Neuron (in vitro differentiated cells): Measurements from ENCODE around the gene ZNF275.
"Not testable (repeated sequence)": the region's sequence is repeated elsewhere in the genome, so short reads cannot be mapped to it uniquely, and the experiment has no call there.

Experiments
- H2AFZ ChIP-seq: one replicate; pipeline ENCODE4 v1.6.1; 2013; ENCODE audit warnings: low read depth, mild to moderate bottlenecking, inconsistent platforms, low read length, moderate library complexity
- H3K27me3 ChIP-seq: one replicate; pipeline ENCODE4 v1.6.1; 2013; ENCODE audit warnings: low read length; ENCODE audit not compliant: insufficient read depth
- H3K36me3 ChIP-seq: one replicate; pipeline ENCODE4 v1.6.1; 2013; ENCODE audit warnings: low read length; ENCODE audit not compliant: insufficient read depth
- H3K4me1 ChIP-seq: one replicate; pipeline ENCODE4 v1.6.1; 2013; ENCODE audit warnings: low read length; ENCODE audit not compliant: insufficient read depth
- H3K4me3 ChIP-seq: 2 replicates; pipeline ENCODE4 v1.5.1; 2013; ENCODE audit warnings: mild to moderate bottlenecking, low read length, moderate library complexity
- H3K9me3 ChIP-seq: one replicate; pipeline ENCODE4 v1.6.1; 2013; ENCODE audit warnings: low read length

Gene ZNF275

GRCh38 chrX:153307276-153308178 lies 26.4 kb upstream of the ZNF275 start:
- Histone ChIP-seq H3K27me3 (peaks cover 51% of the 10 kb centered on the region), H3K9me3 (no peaks in the 10 kb centered on the region), H3K4me3 (no peak overlapping the region), H3K36me3 (no peaks in the 10 kb centered on the region), H2AFZ (no peak overlapping the region), H3K4me1 (peaks cover 3% of the 10 kb centered on the region)

- Histone ChIP-seq H3K4me1 (peaks cover 3% of the 10 kb centered on the region), H3K27me3 (peaks cover 28% of the 10 kb centered on the region), H3K9me3 (no peaks in the 10 kb centered on the region), H3K4me3 (no peak overlapping the region), H3K36me3 (no peaks in the 10 kb centered on the region), H2AFZ (no peak overlapping the region)
These were observed 23.1 kb upstream of the ZNF275 start for GRCh38 chrX:153310901-153311300.

DNA sequence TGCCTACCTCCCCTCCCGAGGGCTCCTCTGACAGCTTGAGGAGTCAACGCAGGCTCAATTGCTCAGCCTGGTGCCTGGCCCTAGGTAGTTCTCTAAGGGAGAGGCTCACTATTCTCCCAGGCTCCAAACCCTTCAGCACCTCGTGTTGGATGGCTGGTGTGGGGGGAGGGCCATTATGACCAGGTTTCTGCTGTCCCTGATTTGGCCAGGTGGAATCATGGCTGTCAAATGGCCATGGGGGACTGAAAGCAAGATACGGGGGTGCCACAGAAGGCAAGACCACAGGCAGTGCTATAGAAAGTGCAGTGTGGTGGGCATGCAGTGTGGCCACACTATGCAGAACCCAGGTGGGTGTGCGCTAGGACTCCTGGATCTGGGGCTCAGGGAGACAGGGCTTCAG lies 21.9 kb upstream of the ZNF275 start:
- peaks cover 3% of the 10 kb centered on the region for H3K4me1 ChIP-seq
- no peaks in the 10 kb centered on the region for H3K36me3 ChIP-seq

DNA sequence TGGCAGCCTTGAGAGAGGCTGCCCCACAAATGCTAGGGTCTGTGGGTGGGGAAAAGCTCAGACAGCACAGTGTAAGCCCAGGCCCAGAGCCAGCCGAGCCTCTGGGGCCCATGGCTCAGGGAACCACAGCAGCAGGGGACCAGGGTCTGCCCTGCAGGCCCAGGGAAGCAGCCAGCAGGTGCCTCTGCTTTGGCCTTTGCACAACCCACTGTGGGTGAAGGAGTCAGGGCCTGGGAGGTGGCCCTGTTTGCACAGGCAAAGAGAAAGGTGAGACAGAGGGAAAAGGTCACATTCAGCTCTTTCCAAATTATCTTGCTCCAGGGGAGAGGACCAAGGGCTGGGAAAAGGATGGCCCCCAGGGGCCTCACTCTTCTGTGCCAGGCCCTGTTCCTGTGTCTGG lies 21.1 kb upstream of the ZNF275 start:
- H3K4me1 ChIP-seq, result peaks cover 3% of the 10 kb centered on the region
- H3K27me3 ChIP-seq, result peaks cover 19% of the 10 kb centered on the region
- no peaks in the 10 kb centered on the region for H3K9me3 ChIP-seq
- H3K36me3 ChIP-seq, result no peaks in the 10 kb centered on the region
- H3K4me3 ChIP-seq, result no peak overlapping the region
- no peak overlapping the region for H2AFZ ChIP-seq

More for the DNA sequence above, 21.9 kb upstream of the ZNF275 start:
- H3K27me3 ChIP-seq, result peaks cover 25% of the 10 kb centered on the region
- no peak overlapping the region for H3K4me3 ChIP-seq
- H3K9me3 ChIP-seq, result no peaks in the 10 kb centered on the region
- H2AFZ ChIP-seq, result no peak overlapping the region

- Histone ChIP-seq H3K36me3 (no peaks in the 10 kb centered on the region), H2AFZ (no peak overlapping the region), H3K27me3 (peaks cover 28% of the 10 kb centered on the region), H3K9me3 (no peaks in the 10 kb centered on the region), H3K4me3 (no peak overlapping the region), H3K4me1 (no peaks in the 10 kb centered on the region)
These were observed 16.6 kb upstream of the ZNF275 start for GRCh38 chrX:153317306-153317705.

DNA sequence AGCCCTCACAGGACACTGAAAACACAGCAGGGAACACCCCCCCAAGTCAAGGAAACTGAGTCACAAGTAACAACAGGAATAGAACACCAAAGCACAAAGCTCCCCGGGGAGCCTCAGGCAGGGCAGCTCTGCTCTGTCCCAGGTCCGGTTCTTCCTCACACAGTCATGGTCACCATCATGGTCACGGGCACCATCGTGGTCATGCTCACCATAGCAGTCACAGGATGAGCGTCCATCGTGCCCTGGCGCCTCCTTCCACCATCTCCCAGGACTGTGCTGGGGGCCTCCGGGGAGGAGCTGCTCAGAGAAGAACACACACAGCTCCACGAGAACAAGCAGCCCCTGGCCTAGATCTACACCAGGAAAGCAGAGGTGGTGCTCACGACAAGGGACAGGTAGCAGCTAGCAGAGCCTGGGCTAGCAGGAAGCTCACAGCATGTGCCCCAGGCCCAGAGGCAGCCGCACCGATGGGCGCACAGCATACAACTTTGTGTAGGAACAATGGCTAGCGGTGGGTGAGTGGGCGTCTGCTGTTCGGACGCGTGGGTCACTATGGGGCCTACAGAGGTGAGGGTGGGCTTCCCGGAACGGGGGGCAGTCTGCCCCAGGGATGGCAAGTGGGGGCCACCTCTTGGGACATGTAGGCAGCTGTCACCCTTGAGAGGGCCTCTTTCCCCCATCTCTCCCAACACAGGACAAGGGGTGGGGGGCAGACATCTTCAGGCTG lies 15.8 kb upstream of the ZNF275 start:
- Histone ChIP-seq H3K9me3 (no peaks in the 10 kb centered on the region), H3K4me1 (no peaks in the 10 kb centered on the region), H2AFZ (no peak overlapping the region), H3K27me3 (peaks cover 27% of the 10 kb centered on the region), H3K36me3 (no peaks in the 10 kb centered on the region), H3K4me3 (no peak overlapping the region)

- Histone ChIP-seq H3K4me3 (no peak overlapping the region), H3K4me1 (no peaks in the 10 kb centered on the region), H3K9me3 (no peaks in the 10 kb centered on the region), H2AFZ (no peak overlapping the region), H3K36me3 (no peaks in the 10 kb centered on the region), H3K27me3 (peaks cover 27% of the 10 kb centered on the region)
These were observed 15.1 kb upstream of the ZNF275 start for GRCh38 chrX:153318811-153319210.

GRCh38 chrX:153319295-153320046 lies 14.5 kb upstream of the ZNF275 start:
- H3K4me3 ChIP-seq, result no peak overlapping the region
- H3K36me3 ChIP-seq, result no peaks in the 10 kb centered on the region
- no peak overlapping the region for H2AFZ ChIP-seq
- no peaks in the 10 kb centered on the region for H3K4me1 ChIP-seq
- no peaks in the 10 kb centered on the region for H3K9me3 ChIP-seq
- H3K27me3 ChIP-seq, result peaks cover 27% of the 10 kb centered on the region

GRCh38 chrX:153320047-153320443 lies 13.9 kb upstream of the ZNF275 start:
- H3K4me1 ChIP-seq, H3K36me3 ChIP-seq, H3K4me3 ChIP-seq, H3K9me3 ChIP-seq, H2AFZ ChIP-seq: not testable (repeated sequence)
- H3K27me3 ChIP-seq, result peaks cover 27% of the 10 kb centered on the region

DNA sequence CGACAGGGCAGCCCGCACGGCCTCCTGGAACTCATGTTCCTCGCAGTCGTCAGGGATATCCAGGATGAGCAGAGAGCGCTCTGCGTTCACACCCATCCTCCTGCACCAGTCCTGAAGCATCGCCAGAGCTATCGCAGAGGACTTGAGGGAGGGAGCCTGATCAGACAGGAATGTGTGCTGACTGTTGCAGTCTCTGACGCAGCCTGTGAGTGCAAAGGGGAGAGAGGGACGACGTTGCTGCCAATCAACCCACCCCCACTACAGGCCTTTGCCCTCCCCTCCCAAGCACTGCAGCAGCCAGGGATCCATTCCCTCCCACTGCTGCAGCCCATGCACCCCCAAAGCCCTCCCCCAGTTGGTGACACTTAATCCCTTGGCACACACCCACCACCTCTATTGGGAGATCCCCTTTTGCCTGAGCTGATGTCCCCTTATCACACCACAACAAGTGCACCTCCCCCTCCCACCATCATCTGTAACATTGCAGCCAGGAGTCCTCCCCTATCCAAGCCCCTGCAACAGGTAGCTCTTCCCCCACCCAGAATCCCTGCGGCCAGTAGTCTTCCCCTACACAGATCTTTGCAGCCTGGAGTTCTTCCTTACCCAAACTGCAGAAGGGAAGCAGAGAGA lies 13.3 kb upstream of the ZNF275 start:
- no peak overlapping the region for H3K4me3 ChIP-seq
- H2AFZ ChIP-seq, result no peak overlapping the region
- H3K27me3 ChIP-seq, result peaks cover 27% of the 10 kb centered on the region
- H3K9me3 ChIP-seq, result no peaks in the 10 kb centered on the region
- H3K36me3 ChIP-seq, result no peaks in the 10 kb centered on the region
- H3K4me1 ChIP-seq, result no peaks in the 10 kb centered on the region

- Histone ChIP-seq H3K4me3 (no peak within 1 kb of the TSS), H3K36me3 (no peaks in the 10 kb centered on the region)
These were observed 12.4 kb upstream of the ZNF275 start, which contains the start of gene PNMA6F for GRCh38 chrX:153321381-153322124. TSS of gene PNMA6F (minus strand) at chrX:153321767. CDS start at chrX:153320674, 1,093 bp downstream.

GRCh38 chrX:153327561-153327960 lies 6.4 kb upstream of the ZNF275 start:
- no peaks in the 10 kb centered on the region for H3K36me3 ChIP-seq
- H3K9me3 ChIP-seq, result no peaks in the 10 kb centered on the region
- H2AFZ ChIP-seq, result no peak overlapping the region
- no peaks in the 10 kb centered on the region for H3K4me1 ChIP-seq
- no peak overlapping the region for H3K4me3 ChIP-seq
- H3K27me3 ChIP-seq, result peaks cover 8% of the 10 kb centered on the region

More at GRCh38 chrX:153321381-153322124, 12.4 kb upstream of the ZNF275 start, which contains the start of gene PNMA6F:
- Histone ChIP-seq H3K27me3 (peaks cover 27% of the 10 kb centered on the region), H2AFZ (no peak within 1 kb of the TSS), H3K9me3 (no peaks in the 10 kb centered on the region), H3K4me1 (no peaks in the 10 kb centered on the region)
